Pons (tissue), 1 donor: ENCODE measurements around the gene POLRMT.
A peak's percentile ranks its signal among the peaks of the same experiment; 100 is the strongest.

Experiments
- DNase-seq: peaks from one replicate; pipeline ENCODE4 v3.0.0-alpha.2; 2016; ENCODE audit warnings: low spot score

POLRMT gene

GRCh38 chr19:579111-579841, 54.1 kb downstream of the POLRMT start:
- no peak for DNase-seq

- no peak for DNase-seq
Measured at GRCh38 chr19:577439-578392, 55.6 kb downstream of the POLRMT start.

DNA sequence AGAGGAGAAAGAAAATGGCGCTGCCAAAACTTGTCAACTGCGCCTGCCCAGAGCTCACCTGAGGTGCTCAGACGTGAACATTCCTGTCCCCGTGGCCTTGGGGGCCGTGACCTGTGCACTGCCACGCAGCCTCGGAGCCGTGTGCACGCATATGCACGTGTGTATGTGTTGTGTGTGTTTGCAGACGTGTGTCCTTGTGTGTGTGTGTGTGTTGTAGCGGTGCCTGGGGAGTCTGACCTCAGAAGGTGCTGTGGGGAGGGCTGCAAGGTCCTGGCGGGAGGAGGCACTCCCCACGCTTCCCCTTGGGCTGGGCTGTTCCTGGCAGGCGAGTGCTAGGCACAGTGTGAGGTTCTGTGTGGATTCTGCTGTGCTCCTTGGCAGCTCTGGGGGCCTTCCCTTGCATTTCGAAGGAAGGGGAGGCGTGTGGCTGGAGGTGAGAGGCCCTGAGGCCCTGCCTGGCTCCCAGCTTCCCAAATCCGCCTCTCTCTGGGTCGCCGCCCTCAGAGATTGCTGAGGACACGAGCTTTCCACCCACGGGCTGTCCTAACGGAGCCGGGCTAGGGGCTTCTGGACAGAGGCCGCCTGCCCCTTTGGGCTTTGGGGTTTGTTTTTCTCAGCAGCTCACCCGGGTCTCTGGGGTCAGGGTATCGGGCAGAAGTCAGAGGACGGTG, 56.4 kb downstream of the POLRMT start:
- no peak for DNase-seq

- no peak for DNase-seq
Measured at GRCh38 chr19:575527-576506, 57.5 kb downstream of the POLRMT start.

GRCh38 chr19:574658-575526, 58.4 kb downstream of the POLRMT start:
- no peak for DNase-seq

DNA sequence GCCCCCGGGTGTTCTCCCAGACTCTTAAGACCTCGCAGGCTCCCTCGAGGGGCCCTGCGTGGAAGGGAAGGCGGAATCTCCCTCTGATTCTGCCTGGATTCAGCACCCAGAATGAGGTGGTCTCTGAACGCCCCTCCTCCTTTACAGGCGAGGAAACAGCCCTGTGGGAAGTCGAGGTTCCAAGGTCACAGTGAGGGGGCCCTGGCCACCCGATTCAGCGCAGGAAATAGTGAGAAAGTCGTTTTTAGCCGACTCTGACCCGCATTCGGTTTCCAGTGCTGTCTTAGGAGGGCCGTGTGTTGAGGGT, 59.9 kb downstream of the POLRMT start:
- DNase-seq: no peak

GRCh38 chr19:572743-573518, 60.4 kb downstream of the POLRMT start:
- no peak for DNase-seq

DNA sequence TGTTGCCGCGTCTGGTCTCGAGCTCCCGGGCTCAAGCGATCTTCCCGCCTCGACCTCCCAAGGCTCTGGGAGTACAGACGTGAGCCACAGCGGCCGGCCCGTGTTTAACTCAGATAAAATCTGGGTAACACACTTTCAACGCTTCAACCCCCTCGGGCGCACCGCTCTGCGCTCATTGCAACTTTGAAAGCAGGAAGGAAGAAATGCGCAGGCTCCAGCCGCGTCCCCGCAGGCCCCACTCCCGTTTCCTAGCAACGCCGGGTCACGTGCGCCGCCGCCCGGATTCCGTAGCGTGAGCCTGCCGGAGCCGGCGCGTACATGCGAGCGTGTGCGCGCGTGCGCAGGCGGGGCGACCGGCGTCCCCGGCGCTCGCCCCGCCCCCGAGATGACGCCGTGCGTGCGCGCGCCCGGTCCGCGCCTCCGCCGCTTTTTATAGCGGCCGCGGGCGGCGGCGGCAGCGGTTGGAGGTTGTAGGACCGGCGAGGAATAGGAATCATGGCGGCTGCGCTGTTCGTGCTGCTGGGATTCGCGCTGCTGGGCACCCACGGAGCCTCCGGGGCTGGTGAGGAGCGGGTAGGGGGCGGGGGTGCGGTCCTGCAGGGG, 61.1 kb downstream of the POLRMT start, which contains the start of gene BSG:
Gene BSG (plus strand): TSS at position 457 of the 603 bp plus-strand sequence. CDS start 39 bp downstream, at position 496.
- DNase-seq: peak; percentile 94

DNA sequence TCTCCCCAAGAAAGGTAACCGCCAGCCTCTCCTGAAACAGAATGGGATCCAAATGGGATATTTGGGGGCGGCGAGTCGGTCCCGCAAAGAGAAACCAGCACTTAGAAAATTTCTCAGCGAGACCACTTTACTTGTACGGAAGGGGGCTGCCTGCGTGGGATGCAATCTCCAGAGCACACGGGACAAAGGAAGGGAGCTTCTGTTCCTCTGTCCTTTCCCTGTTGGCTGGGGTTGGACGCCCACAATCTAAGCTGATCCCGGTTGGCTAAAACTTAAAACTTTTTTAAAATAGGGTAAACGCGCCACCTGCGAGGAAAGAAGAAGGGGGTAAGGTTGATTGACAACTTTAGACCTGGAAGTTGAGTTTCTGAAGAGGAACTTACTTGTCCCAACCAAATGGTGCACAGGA, 61.8 kb downstream of the POLRMT start:
- DNase-seq: no peak

DNA sequence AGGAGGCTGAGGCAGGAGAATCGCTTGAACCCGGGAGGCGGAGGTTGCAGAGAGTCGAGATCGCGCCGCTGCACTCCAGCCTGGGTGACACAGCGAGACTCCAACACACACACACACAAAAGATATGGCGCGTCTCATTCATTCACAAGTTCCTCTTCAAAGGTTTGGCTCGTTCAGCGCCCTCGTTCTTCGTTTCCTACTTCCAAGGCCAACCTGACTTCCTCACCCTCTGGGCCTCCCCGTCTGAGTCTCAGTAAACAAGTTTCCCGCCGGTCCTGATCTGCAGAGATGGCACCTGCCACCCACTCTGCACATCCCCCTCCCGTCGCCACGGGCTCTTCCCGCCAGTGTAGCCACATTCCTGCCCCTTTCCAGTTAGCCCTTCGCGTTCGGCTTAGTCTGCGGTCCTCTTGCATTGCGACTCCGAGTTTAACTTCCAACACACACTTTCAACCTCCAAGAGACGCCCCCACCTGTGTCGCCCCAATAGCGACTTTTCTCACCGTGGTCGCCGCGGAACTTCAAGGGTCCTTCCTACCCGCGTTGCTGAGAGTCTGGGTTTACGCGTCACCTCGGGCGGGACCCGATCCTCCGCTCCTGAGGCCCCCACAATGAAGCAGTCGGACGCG, 62.3 kb downstream of the POLRMT start:
- DNase-seq: no peak

GRCh38 chr19:570251-570686, 63.1 kb downstream of the POLRMT start:
- DNase-seq: no peak

DNA sequence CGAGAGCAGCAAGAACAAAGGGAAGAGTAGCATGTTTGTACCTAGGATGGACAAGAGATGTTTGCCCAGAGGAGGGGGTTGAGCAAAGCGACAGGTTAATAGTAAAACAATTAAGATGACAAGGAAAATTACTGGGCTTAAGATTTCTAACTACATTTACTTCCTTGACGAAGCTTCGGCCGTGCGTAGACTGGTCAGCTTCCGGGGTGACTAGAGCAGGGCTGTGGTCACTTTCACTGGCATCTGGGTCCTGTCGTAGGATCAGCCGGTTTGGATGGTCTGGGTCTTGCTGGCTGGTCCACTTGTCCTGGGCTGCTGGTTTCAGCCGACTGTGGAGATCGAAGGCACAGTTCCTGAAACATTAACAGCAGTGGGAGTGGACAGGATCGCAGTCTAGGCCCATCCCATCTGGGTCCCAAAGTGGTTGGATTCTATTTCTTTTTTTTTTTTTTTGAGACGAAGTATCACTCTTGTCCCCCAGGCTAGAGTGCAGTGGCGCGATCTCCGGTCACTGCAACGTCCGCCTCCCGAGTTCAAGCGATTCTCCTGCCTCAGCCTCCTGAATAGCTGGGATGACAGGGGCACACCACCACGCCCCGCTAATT, 65.9 kb downstream of the POLRMT start:
- no peak for DNase-seq
